Stimulated activated CD4-positive, alpha-beta T cell treated with anti-CD3 and anti-CD28 coated beads, TNF-alpha, amount 100 ng/mL, for 24 hours (primary cell): Measurements from ENCODE around the gene ICA1.
"Not testable (repeated sequence)": the region's sequence is repeated elsewhere in the genome, so short reads cannot be mapped to it uniquely, and the experiment has no call there.

ENCODE experiments used
- DNase-seq, 3 experiments: peaks; one replicate each; pipeline ENCODE4 v3.0.0-alpha.2; 2020; ENCODE audit warnings: low read depth in 3 of 3

Gene ICA1

DNA sequence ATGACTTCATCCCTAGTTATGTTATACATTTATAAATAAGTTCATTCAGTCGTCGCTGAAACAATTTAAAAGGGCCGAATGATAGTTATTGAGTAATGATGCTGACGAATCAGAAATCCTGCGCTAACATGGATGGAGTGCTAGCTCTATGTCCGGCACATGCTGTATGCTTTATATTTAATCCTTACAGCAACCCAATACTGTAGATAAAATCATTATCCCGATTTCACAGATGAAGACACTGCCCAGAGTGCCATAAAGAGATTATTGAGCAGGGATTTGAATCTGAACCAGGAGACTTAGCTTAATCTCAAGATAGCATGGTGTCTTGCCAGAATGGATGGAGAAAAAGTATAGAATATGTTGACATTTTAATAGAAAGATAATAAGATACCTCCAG lies 1.1 kb upstream of the ICA1 start:
- DNase-seq: no peak

DNA sequence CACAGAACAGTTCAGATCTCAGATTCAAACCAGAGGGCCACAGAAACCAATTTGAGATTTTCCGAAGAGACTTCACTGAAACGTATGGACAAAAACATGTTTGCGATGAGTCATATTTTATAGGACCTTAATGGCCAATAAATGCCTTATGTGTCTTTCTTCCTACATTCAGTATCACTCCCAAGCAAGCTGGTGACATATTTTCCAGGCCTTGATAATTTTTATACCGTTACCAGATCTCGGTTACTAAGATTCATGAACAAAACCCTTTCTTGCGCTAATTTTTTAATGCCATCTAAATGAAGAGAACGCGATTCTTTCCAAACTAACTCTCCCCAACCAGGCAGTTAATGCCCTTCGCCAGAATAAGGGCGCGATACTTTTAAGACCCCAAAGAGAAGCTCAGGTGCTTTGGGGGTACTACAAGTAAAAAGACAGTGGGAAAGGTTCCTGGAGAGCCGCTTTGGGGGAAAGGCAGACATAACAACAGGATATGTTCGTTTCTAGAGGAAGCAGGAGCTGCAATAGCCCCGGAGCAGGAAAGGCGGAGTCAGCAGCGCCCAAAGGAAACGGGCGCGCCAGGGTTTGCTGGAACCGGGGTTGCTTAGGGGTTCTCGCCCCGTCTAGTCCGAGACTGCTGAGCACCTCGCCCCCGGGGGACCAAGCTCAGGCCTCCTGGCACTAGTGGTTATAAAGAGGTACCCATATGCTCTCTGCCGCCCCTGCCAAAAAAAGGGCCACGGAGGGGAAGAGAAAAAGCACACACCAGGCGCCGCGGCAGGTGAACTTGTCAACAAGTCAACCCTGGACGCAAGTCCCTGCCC lies 884 bp downstream of the ICA1 start:
- DNase-seq: peak in 1 of 3 experiments; percentile 14

DNA sequence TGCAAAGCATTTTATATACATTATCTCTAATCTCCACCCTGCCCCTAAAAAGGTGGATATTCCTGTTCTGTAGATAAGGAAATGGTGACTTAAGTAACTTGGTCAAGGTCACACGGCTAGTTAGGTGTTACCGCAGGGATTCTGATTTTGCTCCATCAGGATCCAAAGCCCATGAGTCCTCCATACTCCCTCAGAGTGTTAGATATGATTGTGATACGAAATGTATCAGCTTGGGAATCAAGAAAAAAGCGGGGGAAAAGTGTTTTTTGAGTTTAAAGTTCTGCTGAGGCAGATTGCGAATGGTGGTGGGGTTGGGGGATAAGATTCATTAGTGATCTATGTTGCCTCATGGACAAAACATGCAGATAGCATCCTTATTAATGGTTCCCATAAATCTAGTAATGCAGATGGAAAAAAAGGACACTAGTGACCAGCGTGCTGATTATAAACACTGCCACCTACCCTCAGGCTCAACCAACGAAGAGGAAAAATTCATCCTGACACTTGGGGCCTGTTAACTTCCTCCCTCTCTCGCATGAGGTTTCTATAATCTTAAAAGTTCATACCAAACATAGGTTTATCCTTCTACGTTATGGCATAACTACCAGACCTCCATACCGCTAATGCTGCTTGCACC lies 2.3 kb downstream of the ICA1 start:
- no peak for DNase-seq

DNA sequence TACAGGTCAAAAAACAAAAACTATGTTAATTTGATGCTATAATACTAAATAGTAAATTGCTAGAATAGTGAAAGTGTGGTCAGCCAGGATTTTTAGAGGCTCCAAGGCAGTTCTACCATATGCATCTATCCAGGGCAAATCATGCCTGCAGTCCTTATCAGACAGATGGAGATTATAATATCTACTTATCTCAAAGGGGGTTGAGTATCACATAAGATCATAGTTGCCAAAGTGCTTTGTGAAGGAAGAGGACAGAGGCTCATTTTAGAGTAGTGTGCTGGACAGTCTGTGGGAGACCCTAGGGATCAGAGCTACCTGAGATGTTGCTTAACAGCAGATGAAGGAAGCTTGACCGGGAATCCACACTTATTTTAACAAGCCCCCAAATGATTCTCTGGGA lies 3.2 kb downstream of the ICA1 start:
- DNase-seq: no peak

DNA sequence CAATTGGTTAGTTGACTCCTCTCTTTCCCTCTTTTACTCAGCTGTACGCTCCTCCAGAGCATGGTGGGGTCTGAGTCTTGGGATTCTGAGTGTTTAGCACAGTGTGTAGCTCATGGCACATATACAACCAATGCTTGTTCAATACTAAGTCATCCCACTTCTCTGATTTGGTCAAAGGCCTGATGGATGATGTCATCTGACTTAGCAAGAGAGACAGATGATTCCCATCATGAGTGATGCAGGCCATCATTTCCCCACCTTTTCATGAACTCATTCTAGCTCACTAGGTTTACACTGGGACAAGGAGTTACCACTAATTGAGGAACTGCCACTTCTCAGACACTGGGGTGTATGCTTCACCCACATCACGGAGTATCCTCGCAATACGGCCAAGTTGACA lies 3.8 kb downstream of the ICA1 start:
- no peak for DNase-seq

DNA sequence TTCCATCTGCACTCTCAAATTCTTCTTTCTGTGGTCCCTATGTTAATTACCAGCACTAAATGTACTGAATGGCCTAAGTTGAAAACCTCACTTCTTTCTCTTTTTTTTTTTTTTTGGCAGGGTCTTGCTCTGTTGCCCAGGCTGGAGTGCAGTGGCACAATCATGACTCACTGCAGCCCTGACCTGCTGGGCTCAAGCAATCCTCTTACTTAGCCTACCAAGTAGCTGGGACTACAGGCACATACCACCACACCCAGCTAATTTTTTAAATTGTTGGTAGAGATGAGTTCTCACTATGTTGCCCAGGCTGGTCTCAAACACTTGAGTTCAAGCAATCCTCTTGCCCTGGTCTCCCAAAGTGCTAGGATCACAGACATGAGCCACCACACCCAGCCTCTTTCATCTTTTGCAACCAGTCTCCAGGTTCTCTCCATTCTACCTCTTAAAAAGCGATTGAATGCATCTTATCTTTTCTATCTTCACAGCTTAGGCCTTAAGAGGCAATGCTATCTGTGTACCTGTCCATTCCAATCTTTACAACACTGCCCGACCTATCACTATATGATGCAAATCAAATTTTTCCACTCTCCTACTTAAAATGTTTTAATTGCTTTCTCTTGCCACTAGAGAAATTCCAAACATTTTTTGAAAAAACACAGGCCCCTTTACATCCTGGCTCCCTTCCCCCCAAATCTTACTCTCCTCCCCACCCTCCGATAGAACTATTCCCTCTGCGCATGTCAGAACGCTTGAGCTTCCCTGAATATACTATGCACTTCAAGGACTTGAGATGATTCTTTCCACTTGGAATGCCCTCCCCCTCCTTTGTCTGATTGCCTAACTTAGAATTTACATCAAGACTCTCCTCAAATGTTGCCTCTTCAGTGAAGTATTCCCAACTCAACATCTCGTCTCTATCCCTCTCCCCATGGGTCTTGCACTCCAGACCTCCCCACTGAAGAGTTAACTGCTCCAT lies 6.0 kb downstream of the ICA1 start:
- no peak for DNase-seq

DNA sequence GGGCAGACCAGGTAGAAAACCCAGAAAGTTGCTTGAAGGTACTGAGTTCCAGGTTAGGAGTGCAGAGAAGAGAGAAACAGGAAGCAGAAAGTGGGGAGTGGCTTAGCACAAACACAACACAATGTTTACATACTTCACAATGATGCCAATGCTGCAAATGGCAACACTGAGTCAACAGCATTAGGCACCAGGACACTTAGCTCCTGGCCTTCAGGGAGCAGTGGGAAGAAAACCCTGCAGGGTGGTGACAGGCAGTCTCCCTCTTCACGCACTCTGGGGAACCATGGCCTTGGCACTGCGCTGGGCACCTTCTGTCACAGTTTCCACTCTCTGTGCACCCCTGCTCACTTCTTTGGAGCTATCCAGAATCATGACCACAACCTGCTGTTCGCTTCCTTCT lies 7.3 kb downstream of the ICA1 start:
- DNase-seq: no peak

DNA sequence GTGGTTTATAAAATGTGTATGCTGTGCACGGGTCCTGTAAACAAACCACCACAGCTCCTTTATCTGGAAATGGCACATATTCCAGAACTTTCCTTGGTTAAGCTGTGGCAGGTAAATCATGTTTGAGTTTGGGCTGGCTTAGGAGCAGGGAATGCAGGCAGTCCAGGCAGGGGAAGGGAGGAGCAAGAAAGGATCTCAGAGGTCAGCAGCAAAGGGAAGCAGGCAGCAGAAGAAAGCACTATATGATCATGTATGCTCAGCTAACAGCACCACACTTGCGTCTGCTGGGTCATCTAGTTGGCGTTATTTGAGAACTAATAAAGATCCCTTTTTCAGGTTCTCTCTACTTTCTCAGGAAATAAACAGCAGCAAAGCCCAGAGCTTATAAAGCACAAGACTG lies 7.8 kb downstream of the ICA1 start:
- DNase-seq: no peak

DNA sequence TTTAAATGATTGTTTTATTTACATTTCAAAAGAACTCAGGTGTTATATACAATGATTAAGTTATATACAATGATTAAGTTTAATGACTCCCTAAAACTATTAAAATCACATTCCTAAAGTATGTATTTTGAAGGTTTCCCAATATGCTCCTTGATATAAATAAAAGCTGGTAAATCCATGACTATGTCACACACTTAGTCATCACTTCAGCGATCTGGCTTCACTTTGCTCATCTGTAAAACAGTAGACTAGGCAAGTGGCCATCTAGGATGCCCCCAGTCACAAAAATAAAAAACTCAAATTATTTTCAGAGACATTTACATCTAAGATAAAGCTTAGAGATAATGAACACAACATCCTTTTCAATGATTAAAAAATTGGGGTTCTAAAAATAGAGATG lies 10.8 kb downstream of the ICA1 start:
- no peak for DNase-seq

DNA sequence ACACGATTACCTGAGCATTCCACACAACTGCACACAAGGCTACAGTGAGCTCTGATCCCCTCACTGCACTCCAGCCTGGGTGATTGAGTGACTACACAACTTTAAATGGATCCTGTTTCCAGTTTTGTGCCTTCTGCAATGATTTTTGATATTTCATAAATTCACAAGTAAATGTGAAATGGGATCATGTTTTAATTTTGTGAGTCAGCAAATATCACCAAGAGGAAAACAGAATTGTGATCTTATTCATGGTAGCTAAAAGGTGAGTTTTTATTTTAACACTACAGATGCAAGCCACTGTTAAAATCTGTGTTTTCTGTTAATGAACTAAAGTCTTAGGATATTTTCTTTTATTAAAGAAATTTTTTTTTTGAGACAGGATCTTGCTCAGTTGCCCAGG lies 11.4 kb downstream of the ICA1 start:
- DNase-seq: no peak

DNA sequence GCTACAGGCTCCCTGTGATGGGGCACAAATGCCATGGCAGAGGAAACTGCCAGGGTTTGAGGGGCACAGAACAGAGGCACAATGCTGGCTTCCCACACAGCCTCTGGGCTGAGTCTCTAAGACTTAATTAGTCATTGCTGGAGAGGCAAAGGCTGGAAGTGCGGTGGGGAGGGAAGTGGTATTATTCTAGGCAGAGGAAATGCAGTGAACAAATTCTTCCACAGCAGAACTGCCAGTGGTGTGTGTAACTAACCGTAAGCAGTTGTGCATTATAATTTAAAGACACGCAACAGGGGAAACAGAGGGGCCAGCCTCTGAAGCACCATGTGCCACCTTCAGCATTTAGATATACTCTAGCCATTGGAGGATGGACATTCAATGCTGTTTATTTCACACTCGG lies 12.8 kb downstream of the ICA1 start:
- no peak for DNase-seq

DNA sequence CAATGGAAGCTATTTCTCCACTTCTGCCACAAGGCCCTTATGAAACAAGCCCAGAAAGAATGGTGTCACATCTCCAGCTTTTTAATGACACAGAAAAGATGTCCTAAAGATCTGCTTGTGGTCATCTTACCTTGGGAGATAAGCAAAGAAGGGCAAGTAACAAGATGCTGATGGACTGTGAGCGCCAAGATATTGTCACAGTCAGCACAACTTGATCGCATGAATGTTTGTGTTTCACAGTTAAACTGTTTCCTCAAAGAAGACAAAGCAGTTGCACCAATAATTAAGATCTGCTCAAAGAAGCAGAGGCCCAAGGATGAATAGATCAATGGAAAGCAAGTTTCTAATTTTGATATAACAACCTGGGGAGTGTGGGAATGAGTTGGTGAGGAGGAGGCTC lies 15.9 kb downstream of the ICA1 start:
- no peak for DNase-seq

DNA sequence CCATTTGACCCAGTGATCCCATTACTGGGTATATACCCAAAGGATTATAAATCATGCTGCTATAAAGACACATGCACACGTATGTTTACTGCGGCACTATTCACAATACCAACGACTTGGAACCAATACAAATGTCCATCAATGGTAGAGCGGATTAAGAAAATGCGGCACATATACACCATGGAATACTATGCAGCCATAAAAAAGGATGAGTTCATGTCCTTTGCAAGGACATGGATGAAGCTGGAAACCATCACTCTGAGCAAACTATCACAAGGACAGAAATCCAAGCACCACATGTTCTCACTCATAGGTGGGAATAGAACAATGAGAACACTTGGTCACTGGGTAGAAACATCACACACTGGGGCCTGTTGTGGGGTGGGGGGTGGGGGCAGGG lies 16.9 kb downstream of the ICA1 start:
- DNase-seq: not testable (repeated sequence)

DNA sequence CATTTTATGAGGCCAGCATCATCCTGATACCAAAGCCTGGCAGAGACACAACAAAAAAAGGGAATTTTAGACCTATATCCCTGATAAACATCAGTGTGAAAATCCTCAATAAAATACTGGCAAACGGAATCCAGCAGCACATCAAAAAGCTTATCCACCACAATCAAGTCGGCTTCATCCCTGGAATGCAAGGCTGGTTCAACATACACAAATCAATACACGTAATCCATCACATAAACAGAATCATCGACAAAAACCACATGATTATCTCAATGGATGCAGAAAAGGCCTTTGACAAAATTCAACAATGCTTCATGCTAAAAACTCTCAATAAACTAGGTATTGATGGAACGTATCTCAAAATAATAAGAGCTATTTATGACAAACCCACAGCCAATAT lies 18.9 kb downstream of the ICA1 start:
- DNase-seq: not testable (repeated sequence)

DNA sequence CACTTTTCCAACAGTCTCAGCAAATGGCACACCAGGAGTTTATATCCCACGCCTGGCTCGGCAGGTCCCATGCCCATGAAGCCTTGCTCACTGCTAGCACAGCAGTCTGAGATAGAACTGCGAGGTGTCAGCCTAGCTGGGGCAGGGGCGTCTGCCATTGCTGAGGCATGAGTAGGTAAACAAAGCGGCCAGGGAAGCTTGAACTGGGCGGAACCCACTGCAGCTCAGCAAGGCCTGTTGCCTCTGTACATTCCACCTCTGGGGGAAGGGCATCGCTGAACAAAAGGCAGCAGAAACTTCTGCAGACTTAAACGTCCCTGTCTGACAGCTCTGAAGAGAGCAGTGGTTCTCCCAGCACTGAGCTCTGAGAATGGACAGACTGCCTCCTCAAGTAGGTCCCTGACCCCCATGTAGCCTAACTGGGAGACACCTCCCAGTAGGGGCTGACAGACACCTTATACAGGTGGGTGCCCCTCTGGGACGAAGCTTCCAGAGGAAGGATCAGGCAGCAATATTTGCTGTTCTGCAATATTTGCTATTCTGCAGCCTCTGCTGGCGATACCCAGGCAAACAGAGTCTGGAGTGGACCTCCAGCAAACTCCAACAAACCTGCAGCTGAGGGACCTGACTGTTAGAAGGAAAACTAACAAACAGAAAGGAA lies 22.1 kb downstream of the ICA1 start:
- not testable (repeated sequence) for DNase-seq

DNA sequence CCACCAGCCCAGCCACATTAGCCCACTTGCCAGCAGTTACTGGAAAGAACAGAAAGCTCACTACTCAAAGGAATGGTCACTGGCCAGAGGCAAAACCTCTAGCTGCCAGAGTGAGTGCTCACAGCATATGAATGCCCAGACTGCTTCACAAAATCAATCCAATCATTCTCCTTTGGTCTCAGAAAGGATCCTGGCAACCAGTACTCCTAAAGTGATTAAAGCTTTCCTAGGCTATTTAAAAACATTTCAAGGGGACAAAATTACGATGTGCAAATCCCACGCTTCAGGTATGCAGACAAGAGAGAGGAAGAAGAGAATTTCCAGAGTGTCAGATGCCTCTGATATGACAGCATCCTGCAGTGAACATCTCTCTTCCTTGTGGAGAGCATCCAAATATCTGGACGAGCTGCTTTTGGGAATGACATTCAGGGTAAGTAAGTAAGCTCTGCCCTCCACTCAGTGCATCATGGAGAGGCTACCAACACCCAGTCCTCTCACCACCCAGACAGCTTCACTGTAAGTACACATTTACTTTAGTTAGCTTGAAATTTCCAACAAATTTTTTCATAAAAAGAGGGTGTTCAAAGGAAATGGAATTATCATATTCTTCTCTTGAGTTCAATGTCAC lies 25.1 kb downstream of the ICA1 start:
- no peak for DNase-seq

DNA sequence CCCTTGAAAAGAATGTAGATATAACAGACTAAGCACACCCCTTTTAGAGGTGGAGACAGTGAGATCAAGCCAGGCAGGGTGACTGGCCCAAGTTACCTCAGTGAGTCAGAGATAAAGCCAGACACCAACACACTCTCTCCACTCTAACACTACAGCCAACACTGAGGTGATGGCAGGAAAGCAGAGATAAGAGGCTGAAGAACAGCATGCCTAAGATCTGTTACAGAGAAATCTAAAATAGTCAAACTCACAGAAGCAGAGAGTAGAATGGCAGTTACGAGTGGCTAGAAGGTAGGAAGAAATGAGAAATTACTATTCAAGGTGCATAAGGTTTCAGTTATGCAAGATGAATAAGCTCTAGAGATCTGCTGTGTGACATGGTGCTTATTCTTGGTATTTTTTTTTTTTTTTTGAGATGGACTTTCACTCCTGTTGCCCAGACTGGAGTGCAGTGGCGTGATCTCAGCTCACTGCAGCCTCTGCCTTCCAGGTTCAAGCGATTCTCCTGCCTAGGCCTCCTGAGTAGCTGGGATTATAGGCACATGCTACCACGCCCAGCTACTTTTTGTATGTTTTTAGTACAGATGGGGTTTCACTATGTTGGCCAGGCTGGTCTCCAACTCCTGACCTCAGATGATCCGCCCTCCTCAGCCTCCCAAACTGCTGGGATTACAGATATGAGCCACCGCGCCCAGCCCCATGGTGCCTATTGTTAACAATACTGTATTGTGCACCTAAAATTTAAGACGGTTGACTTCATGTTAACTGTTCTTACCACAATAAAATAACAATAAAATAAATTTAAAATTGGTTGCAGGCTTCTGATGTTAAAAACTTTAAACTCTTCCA lies 28.7 kb downstream of the ICA1 start:
- no peak for DNase-seq

DNA sequence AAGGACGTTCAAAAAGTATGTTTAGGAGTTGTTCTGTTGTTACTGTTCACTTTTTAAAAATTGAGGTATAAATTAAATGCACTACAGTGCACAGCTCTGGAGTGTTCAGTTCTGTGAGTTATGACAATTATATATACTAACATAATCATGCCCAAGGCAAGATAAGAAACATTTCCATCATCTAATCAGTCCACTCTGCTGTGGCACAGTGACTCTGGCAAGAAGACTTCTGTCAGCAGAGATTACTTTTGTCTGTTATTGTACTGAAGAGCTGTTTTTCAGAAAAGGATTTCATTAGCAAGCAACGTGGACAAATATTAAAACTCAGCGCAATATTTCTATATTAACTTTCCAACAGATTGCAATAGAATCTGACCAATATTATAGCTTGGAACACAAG lies 32.0 kb downstream of the ICA1 start:
- no peak for DNase-seq

DNA sequence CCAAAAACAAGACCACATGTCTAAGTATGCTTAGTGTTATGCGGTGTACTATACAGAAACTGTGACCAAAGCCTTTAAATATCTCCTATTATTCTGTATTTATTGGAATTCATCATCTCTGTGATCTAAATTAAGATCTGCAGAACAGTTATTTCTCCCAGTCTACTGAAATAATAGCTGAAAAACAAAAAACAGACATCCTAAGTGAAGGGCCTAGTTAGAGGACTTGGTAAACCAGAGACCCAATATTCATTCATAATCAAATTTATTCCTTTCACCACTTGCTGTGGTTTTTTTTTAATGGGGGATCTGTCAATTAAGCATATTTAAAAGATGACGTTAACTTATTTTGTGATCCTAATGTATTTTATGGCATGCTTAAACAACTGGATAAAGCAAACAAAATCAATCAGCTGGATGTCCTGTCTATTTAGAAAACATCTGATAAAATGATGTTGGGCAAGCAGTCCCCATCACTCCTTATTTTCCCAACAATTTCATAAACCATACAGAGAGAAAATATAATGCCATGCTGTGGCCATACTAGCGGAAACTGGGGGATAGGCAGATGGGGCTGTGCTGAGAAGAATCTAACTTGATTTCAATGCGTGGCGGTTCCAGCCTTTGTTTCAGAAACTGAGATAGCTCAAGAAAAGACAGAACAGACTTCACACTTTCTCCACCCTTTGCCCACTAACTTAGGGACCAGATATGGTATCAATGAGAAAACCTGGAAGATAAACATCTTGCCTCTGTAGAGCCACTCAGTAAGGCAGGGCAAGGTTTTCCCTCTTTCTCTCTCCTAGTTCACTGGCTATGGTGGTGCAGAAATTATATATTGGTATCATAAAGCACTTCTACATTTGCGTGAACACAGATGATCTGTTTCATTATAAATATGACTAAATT lies 32.9 kb downstream of the ICA1 start:
- no peak for DNase-seq
